Loucy (cell line): ENCODE data around the gene FRMD8.

Source experiments
- H2AFZ ChIP-seq: fragments of 200-600 bp; sonication (generic); 2 replicates; pipeline ENCODE4 v1.6.0; 2016; ENCODE audit warnings: antibody characterized with exemption, mild to moderate bottlenecking, low read length, moderate library complexity
- H3F3A ChIP-seq: fragments of 200-600 bp; 2 replicates; pipeline ENCODE4 v1.6.0; 2016; ENCODE audit warnings: antibody characterized with exemption, low read depth, mild to moderate bottlenecking
- H3K27me3 ChIP-seq: fragments of 200-600 bp; sonication (generic); 2 replicates; pipeline ENCODE4 v1.6.1; 2014; ENCODE audit warnings: low read length, mild to moderate bottlenecking; ENCODE audit not compliant: insufficient read depth, poor library complexity, severe bottlenecking
- H3K36me3 ChIP-seq: fragments of 200-600 bp; sonication (generic); 2 replicates; pipeline ENCODE4 v1.6.1; 2016; ENCODE audit warnings: low read length; ENCODE audit not compliant: insufficient read depth
- H3K4me1 ChIP-seq: fragments of 200-600 bp; sonication (generic); 2 replicates; pipeline ENCODE4 v1.5.1; 2014; ENCODE audit warnings: low read length, mild to moderate bottlenecking; ENCODE audit not compliant: insufficient read depth, poor library complexity, severe bottlenecking
- H3K4me2 ChIP-seq: fragments of 200-600 bp; sonication (generic); 2 replicates; pipeline ENCODE4 v1.6.0; 2014; ENCODE audit warnings: antibody characterized with exemption, low read length, low read depth, mild to moderate bottlenecking; ENCODE audit not compliant: poor library complexity, severe bottlenecking
- H3K4me3 ChIP-seq: fragments of 200-600 bp; sonication (generic); 2 replicates; pipeline ENCODE4 v1.5.1; 2014; ENCODE audit warnings: low read length, mild to moderate bottlenecking, mixed read lengths; ENCODE audit not compliant: poor library complexity, severe bottlenecking
- H3K79me2 ChIP-seq: fragments of 200-600 bp; sonication (generic); 2 replicates; pipeline ENCODE4 v1.6.1; 2014; ENCODE audit warnings: low read length; ENCODE audit not compliant: insufficient read depth
- H3K9ac ChIP-seq: fragments of 200-600 bp; sonication (generic); 2 replicates; pipeline ENCODE4 v1.6.0; 2014; ENCODE audit warnings: mild to moderate bottlenecking, low read depth, low read length, moderate library complexity; ENCODE audit not compliant: poor library complexity, severe bottlenecking
- H3K9me2 ChIP-seq: fragments of 200-600 bp; sonication (generic); replicated peaks from 2 replicates; pipeline ENCODE4 v1.6.1; 2016; ENCODE audit warnings: low read depth, low read length, mixed read lengths
- H3K9me3 ChIP-seq: fragments of 200-600 bp; sonication (generic); 2 replicates; pipeline ENCODE4 v1.6.1; 2014; ENCODE audit warnings: mild to moderate bottlenecking, antibody characterized with exemption, low read length, low read depth; ENCODE audit not compliant: insufficient read depth
- H4K20me1 ChIP-seq: fragments of 200-600 bp; sonication (generic); 2 replicates; pipeline ENCODE4 v1.6.0; 2014; ENCODE audit warnings: antibody characterized with exemption, low read length, mild to moderate bottlenecking; ENCODE audit not compliant: insufficient read depth, poor library complexity, severe bottlenecking
- EZH2phosphoT487 ChIP-seq: fragments of 200-600 bp; IDR thresholded peaks from 2 replicates; pipeline ENCODE4 v1.6.1; 2018; ENCODE audit warnings: antibody characterized with exemption, mild to moderate bottlenecking, moderate library complexity, borderline replicate concordance
- TF ChIP-seq, protein P1 (sequence below): fragments of 200-600 bp; sonication (generic); conservative IDR thresholded peaks from 2 replicates; pipeline ENCODE4 v1.5.1; 2014; ENCODE audit warnings: mild to moderate bottlenecking, antibody characterized with exemption, low read length

The FRMD8 gene

GRCh38 chr11:65381716-65382032 lies 4.8 kb upstream of the FRMD8 start:
- Histone ChIP-seq H3K4me1 (peaks cover 37% of the 10 kb centered on the region), H4K20me1 (peaks cover under 1% of the 10 kb centered on the region), H3K9me2 (no peaks in the 10 kb centered on the region), H2AFZ (peak overlapping the region; percentile 88; the same call in 1 of the 2 replicates), H3K4me2 (peak overlapping the region; percentile 83), H3F3A (peaks cover 8% of the 10 kb centered on the region; the same call in 1 of the 2 replicates), H3K27me3 (no peaks in the 10 kb centered on the region), H3K9me3 (no peaks in the 10 kb centered on the region), H3K4me3 (peak overlapping the region; percentile 84), H3K9ac (peak overlapping the region; percentile 89), H3K36me3 (no peaks in the 10 kb centered on the region), H3K79me2 (peaks cover 16% of the 10 kb centered on the region)
- TF ChIP-seq EZH2phosphoT487 = no peak
- TF ChIP-seq, protein P1, sequence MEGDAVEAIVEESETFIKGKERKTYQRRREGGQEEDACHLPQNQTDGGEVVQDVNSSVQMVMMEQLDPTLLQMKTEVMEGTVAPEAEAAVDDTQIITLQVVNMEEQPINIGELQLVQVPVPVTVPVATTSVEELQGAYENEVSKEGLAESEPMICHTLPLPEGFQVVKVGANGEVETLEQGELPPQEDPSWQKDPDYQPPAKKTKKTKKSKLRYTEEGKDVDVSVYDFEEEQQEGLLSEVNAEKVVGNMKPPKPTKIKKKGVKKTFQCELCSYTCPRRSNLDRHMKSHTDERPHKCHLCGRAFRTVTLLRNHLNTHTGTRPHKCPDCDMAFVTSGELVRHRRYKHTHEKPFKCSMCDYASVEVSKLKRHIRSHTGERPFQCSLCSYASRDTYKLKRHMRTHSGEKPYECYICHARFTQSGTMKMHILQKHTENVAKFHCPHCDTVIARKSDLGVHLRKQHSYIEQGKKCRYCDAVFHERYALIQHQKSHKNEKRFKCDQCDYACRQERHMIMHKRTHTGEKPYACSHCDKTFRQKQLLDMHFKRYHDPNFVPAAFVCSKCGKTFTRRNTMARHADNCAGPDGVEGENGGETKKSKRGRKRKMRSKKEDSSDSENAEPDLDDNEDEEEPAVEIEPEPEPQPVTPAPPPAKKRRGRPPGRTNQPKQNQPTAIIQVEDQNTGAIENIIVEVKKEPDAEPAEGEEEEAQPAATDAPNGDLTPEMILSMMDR = no peak

GRCh38 chr11:65382033-65382803 lies 4.2 kb upstream of the FRMD8 start, which contains the start of gene SLC25A45:
SLC25A45 (minus strand) TSS chr11:65382646; CDS start chr11:65381951, 695 bp downstream.
- Histone ChIP-seq H3K79me2 (peaks cover 21% of the 10 kb centered on the region), H3K36me3 (no peaks in the 10 kb centered on the region), H4K20me1 (peaks cover 4% of the 10 kb centered on the region), H3K9ac (peak within 1 kb of the TSS; percentile 89), H3K4me1 (peaks cover 37% of the 10 kb centered on the region), H3K9me3 (no peaks in the 10 kb centered on the region), H2AFZ (peak within 1 kb of the TSS; percentile 88), H3K4me2 (peak within 1 kb of the TSS; percentile 83), H3K27me3 (no peaks in the 10 kb centered on the region), H3K4me3 (peak within 1 kb of the TSS; percentile 84), H3K9me2 (no peaks in the 10 kb centered on the region), H3F3A (peaks cover 8% of the 10 kb centered on the region; the same call in 1 of the 2 replicates)
- TF ChIP-seq, protein P1 = peak; percentile 71
- no peak for TF ChIP-seq EZH2phosphoT487

DNA sequence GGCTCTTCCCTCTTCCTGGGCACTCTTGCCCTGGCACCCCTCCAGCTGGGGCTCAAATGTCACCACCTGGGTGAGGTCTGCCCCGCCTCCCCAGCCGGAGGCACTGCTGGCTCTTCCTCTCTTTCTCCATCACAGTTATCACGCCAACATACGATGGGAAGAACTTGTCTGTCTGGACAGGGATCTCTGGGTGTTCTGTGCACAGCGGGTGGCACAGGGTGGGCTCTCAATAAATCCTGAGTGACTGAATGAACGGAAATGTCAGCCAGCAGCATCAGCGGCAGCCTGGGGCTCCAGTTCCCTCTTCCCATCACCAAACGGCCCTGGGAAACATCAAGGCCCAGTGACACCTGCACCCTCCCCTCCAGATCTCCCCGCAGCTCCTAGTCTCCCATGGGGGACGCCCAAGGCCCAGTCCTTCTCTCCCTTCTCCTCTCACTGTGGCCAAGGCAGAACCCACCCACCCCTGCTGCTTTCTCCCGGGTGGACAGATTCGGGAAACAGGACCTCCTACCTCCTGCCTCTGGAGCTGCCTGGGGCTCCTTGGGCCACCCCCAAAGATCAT lies 3.6 kb upstream of the FRMD8 start:
- Histone ChIP-seq H3K36me3 (no peaks in the 10 kb centered on the region), H3K4me3 (peak overlapping the region; percentile 84), H3K4me2 (peak overlapping the region; percentile 83), H3K4me1 (peaks cover 39% of the 10 kb centered on the region), H2AFZ (peak overlapping the region; percentile 88), H3K9me2 (no peaks in the 10 kb centered on the region), H3K27me3 (no peaks in the 10 kb centered on the region), H3K9ac (peak overlapping the region; percentile 89), H3F3A (peaks cover 8% of the 10 kb centered on the region; the same call in 1 of the 2 replicates), H3K9me3 (no peaks in the 10 kb centered on the region), H3K79me2 (peaks cover 28% of the 10 kb centered on the region), H4K20me1 (peaks cover 4% of the 10 kb centered on the region)
- TF ChIP-seq EZH2phosphoT487 = no peak
- TF ChIP-seq, protein P1 = no peak
